Measurements from ENCODE around the gene GRIN1. TPM values are rescaled to one million over a fixed set of nuclear protein-coding genes. Genes with fewer than 3 reads are reported as not detected.

GRIN1 gene
- total RNA-seq, 1 donor from 2014 or later = 31.2 TPM

DNA sequence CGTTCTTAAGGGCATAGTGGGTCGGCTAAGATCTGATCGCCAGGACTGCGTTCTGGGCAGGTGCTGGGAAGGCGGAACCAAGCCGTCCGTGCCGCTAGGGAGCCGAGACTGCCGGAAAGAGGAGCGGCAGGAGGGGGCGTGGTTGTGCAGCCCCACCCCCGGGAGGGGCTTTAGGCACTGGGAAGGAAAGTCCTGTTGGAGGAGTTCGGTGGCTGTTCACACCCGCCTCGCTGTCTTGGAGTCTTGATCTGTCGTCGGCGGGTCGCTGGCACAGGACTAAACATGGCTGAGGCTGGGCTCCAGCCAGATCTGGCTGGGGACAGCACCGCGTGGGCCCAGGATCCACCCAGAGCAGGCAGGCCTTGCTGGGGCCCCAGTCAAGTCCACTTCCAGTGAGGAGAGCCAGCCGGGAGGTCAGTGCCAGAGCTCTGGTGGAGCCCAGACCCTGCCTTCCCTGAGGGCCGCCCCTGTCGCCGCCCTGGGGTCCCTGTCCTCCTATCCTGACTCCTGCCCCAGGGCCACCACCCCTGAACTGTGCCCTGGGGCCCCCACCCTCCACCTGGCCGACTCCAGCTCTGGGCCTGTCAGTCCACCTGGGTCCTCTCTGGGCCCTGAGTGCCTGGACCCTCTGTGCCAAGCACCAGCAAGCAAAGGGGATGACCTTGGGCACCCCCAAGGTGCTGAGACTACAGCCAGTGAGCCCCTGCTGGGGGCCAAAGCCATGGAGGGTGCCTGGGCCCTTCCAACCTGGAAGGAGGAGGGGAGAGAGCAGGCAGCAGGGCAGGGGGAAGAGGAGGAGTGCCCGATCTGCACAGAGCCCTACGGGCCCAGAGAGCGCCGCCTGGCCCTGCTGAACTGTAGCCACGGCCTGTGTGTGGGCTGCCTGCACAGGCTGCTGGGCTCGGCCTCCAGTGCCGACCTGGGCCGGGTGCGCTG, 78.6 kb downstream of the GRIN1 start:
- no peak for DNase-seq

DNA sequence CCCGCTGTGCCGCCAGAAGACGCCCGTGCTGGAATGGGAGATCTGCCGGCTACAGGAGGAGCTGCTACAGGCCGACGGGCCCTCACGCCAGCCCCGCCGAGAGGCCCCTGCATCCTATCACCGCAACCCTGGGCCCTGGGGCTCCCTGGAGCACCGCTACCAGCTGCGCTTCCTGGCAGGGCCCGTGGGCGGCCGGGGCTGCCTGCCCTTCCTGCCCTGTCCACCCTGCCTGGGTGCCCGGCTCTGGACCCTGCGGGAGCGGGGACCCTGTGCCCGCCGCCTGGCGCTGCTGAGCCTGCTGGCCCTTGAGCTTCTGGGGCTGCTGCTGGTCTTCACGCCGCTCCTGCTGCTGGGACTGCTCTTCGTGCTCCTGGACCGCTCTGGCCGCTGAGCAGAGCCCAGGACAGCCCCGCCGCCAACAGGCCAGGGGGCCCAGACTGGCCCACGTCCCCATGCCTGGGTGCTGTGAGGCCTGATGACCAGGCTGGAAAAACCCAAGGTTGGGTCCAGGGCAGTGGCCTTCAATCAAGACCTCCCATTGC, 79.3 kb downstream of the GRIN1 start:
- no peak for DNase-seq

Small RNAs within 50 kb of the gene (small RNA-seq; reads per million reads assigned to genes)
- gene MIR3621 (not detected), gene RF00153 (not detected)

Other genes with a start within 250 kb of the GRIN1 start
- gene FBXW5, start 194.4 kb upstream of the GRIN1 start, total RNA-seq = 53.7 TPM
- not detected for gene C8G, start 193.9 kb upstream of the GRIN1 start, total RNA-seq
- gene LCN12, start 186.9 kb upstream of the GRIN1 start, total RNA-seq = not detected
- gene PTGDS, start 161.7 kb upstream of the GRIN1 start, total RNA-seq = 52.1 TPM
- 0.16 TPM for gene LCNL1, start 156.2 kb upstream of the GRIN1 start, total RNA-seq
- 13.6 TPM for gene PAXX, start 146.7 kb upstream of the GRIN1 start, total RNA-seq
- 0.31 TPM for gene CLIC3, start 142.6 kb upstream of the GRIN1 start, total RNA-seq
- 20.9 TPM for gene ABCA2, start 110.9 kb upstream of the GRIN1 start, total RNA-seq
- gene FUT7, start 107.1 kb upstream of the GRIN1 start, total RNA-seq = not detected
- 15.3 TPM for gene NPDC1, start 93.0 kb upstream of the GRIN1 start, total RNA-seq
- gene ENTPD2, start 85.1 kb upstream of the GRIN1 start, total RNA-seq = 0.16 TPM
- 1.6 TPM for gene SAPCD2, start 68.6 kb upstream of the GRIN1 start, total RNA-seq
- 0.31 TPM for gene UAP1L1, start 61.6 kb upstream of the GRIN1 start, total RNA-seq
- 38.5 TPM for gene MAN1B1, start 52.2 kb upstream of the GRIN1 start, total RNA-seq
- gene DPP7, start 24.4 kb upstream of the GRIN1 start, total RNA-seq = 17.6 TPM
- 0.62 TPM for gene LRRC26, start 30.9 kb downstream of the GRIN1 start, total RNA-seq
- gene TMEM210, start 32.9 kb downstream of the GRIN1 start, total RNA-seq = not detected
- gene ANAPC2, start 49.4 kb downstream of the GRIN1 start, total RNA-seq = 19.3 TPM
- 13.4 TPM for gene SSNA1, start 49.5 kb downstream of the GRIN1 start, total RNA-seq
- 4.7 TPM for gene TPRN, start 61.6 kb downstream of the GRIN1 start, total RNA-seq
- gene TMEM203, start 66.5 kb downstream of the GRIN1 start, total RNA-seq = 42.9 TPM
- 2.8 TPM for gene NDOR1, start 66.5 kb downstream of the GRIN1 start, total RNA-seq
- gene RNF208, start 83.1 kb downstream of the GRIN1 start, total RNA-seq = 1.4 TPM
- gene CYSRT1, start 86.0 kb downstream of the GRIN1 start, total RNA-seq = not detected
- gene RNF224, start 88.3 kb downstream of the GRIN1 start, total RNA-seq = not detected
- gene SLC34A3, start 91.7 kb downstream of the GRIN1 start, total RNA-seq = 0.16 TPM
- gene TUBB4B, start 102.1 kb downstream of the GRIN1 start, total RNA-seq = 68.9 TPM
- gene STPG3, start 112.1 kb downstream of the GRIN1 start, total RNA-seq = not detected
- gene NELFB, start 116.2 kb downstream of the GRIN1 start, total RNA-seq = 44.8 TPM
- gene TOR4A, start 138.6 kb downstream of the GRIN1 start, total RNA-seq = 0.31 TPM
- 3.6 TPM for gene NRARP, start 163.1 kb downstream of the GRIN1 start, total RNA-seq